NB4 (cell line): ENCODE data around the gene ABCD4.

Source experiments
- MYC ChIP-seq: IDR thresholded peaks from 2 replicates; pipeline ENCODE4 v1.6.1; 2011; ENCODE audit warnings: low read depth, low read length
- TF ChIP-seq, protein P1 (sequence below): IDR thresholded peaks from one replicate; pipeline ENCODE4 v1.5.1; 2012; ENCODE audit warnings: low read depth, low read length

GRCh38 chr14:74275241-74275841 is 27.4 kb downstream of the ABCD4 start:
- TF ChIP-seq MYC, result no peak
- TF ChIP-seq, protein P1, sequence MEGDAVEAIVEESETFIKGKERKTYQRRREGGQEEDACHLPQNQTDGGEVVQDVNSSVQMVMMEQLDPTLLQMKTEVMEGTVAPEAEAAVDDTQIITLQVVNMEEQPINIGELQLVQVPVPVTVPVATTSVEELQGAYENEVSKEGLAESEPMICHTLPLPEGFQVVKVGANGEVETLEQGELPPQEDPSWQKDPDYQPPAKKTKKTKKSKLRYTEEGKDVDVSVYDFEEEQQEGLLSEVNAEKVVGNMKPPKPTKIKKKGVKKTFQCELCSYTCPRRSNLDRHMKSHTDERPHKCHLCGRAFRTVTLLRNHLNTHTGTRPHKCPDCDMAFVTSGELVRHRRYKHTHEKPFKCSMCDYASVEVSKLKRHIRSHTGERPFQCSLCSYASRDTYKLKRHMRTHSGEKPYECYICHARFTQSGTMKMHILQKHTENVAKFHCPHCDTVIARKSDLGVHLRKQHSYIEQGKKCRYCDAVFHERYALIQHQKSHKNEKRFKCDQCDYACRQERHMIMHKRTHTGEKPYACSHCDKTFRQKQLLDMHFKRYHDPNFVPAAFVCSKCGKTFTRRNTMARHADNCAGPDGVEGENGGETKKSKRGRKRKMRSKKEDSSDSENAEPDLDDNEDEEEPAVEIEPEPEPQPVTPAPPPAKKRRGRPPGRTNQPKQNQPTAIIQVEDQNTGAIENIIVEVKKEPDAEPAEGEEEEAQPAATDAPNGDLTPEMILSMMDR, result no peak
